GM18519 (cell line): ENCODE data around the gene NDUFA11.
"Not testable (repeated sequence)": the region's sequence is repeated elsewhere in the genome, so short reads cannot be mapped to it uniquely, and the experiment has no call there.

ENCODE experiments used
- ATAC-seq: cut with Tn5 transposase; IDR thresholded peaks from one replicate; pipeline ENCODE4 v1.9.1; 2021; ENCODE audit warnings: mild to moderate bottlenecking, moderate library complexity; ENCODE audit not compliant: unreplicated experiment, low FRiP score

Gene NDUFA11

GRCh38 chr19:5864725-5865486 lies 38.7 kb downstream of the NDUFA11 start:
- ATAC-seq, result no peak

GRCh38 chr19:5864013-5864720 lies 39.4 kb downstream of the NDUFA11 start:
- no peak for ATAC-seq

- no peak for ATAC-seq
Measured at GRCh38 chr19:5863030-5863665, 40.4 kb downstream of the NDUFA11 start.

- ATAC-seq, result no peak
Measured at GRCh38 chr19:5857203-5858081, 46.1 kb downstream of the NDUFA11 start.

GRCh38 chr19:5855151-5855550 lies 48.4 kb downstream of the NDUFA11 start:
- not testable (repeated sequence) for ATAC-seq

- ATAC-seq, result not testable (repeated sequence)
Measured at GRCh38 chr19:5854121-5854520, 49.5 kb downstream of the NDUFA11 start.

GRCh38 chr19:5851302-5851701 lies 52.3 kb downstream of the NDUFA11 start, which contains the start of gene FUT3:
TSS of gene FUT3 (minus strand) at chr19:5851449.
- ATAC-seq, result no peak

- ATAC-seq, result no peak
Measured at GRCh38 chr19:5850743-5851293, 52.8 kb downstream of the NDUFA11 start.

- no peak for ATAC-seq
Measured at GRCh38 chr19:5850189-5850588, 53.4 kb downstream of the NDUFA11 start.

GRCh38 chr19:5848621-5849020 lies 55.0 kb downstream of the NDUFA11 start:
- ATAC-seq, result not testable (repeated sequence)

GRCh38 chr19:5847846-5848245 lies 55.7 kb downstream of the NDUFA11 start:
- ATAC-seq, result not testable (repeated sequence)
